Osteocyte (in vitro differentiated cells): Measurements from ENCODE around the gene ITGA11. TPM values are rescaled to one million over a fixed set of nuclear protein-coding genes. Genes with fewer than 3 reads are reported as not detected.

Source experiments
- DNase-seq: peaks from one replicate; pipeline ENCODE4 v3.0.0; 2021; ENCODE audit warnings: mixed read lengths; ENCODE audit not compliant: unreplicated experiment; ENCODE audit errors: extremely low spot score
- H3K27ac Mint-ChIP-seq: one replicate; pipeline ENCODE4 v1.8.0; 2021; ENCODE audit warnings: mild to moderate bottlenecking, mixed read lengths; ENCODE audit not compliant: unreplicated experiment
- H3K27me3 Mint-ChIP-seq: one replicate; pipeline ENCODE4 v1.8.0; 2021; ENCODE audit warnings: mixed read lengths; ENCODE audit not compliant: unreplicated experiment
- H3K36me3 Mint-ChIP-seq: one replicate; pipeline ENCODE4 v1.8.0; 2021; ENCODE audit warnings: mixed read lengths; ENCODE audit not compliant: unreplicated experiment
- H3K4me1 Mint-ChIP-seq: one replicate; pipeline ENCODE4 v1.8.0; 2021; ENCODE audit warnings: mixed read lengths; ENCODE audit not compliant: unreplicated experiment
- H3K4me3 Mint-ChIP-seq: one replicate; pipeline ENCODE4 v1.8.0; 2021; ENCODE audit warnings: mild to moderate bottlenecking, moderate library complexity, mixed read lengths; ENCODE audit not compliant: unreplicated experiment
- H3K9me3 Mint-ChIP-seq: one replicate; pipeline ENCODE4 v1.8.0; 2021; ENCODE audit warnings: mixed read lengths; ENCODE audit not compliant: unreplicated experiment
- CTCF ChIP-seq: fragments of 200-600 bp; sonication (generic); IDR thresholded peaks from 2 replicates; pipeline ENCODE4 v1.5.0; 2021; ENCODE audit warnings: antibody characterized with exemption, mild to moderate bottlenecking, moderate library complexity
- total RNA-seq: library from RNA; stranded (reverse); gene quantifications from 2 replicates; pipeline ENCODE4 v1.2.1, GENCODE V29; 2021

ITGA11 gene
- total RNA-seq, 1 donor from 2014 or later = 1,149 TPM

DNA sequence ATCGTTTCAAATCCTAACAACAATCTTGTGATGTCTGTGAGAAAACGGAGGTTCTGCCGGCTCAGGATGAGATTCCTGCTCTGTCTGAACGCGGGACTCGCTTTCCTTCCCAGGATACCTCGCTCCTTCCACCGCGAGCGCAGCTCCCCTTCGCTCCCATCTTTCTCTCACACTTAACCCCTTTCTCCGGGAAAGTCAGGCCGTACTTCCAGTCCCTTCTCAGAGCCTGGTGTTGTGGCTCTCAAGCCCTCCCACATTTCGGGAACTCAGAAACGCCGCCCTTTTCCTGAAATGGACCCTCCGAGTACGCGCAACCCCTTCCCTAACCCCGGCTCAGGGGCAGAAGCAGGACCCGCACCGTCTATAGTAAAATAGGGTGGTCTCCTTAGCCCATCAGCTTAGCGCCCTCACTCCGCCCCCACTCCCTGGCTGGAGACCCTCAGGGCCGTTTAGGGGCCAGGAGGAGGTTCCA lies 154.8 kb downstream of the ITGA11 start:
- peak overlapping the region; percentile 97 for H3K27ac Mint-ChIP-seq
- H3K4me3 Mint-ChIP-seq = peak overlapping the region; percentile 95
- DNase-seq = no peak
- H3K4me1 Mint-ChIP-seq = peaks cover 57% of the 10 kb centered on the region
- peaks cover 10% of the 10 kb centered on the region for H3K36me3 Mint-ChIP-seq
- H3K9me3 Mint-ChIP-seq = no peaks in the 10 kb centered on the region
- TF ChIP-seq CTCF = no peak
- no peaks in the 10 kb centered on the region for H3K27me3 Mint-ChIP-seq

GRCh38 chr15:68276668-68277067 lies 155.3 kb downstream of the ITGA11 start:
- Mint-ChIP-seq H3K27ac (peak overlapping the region; percentile 97), H3K36me3 (peaks cover 10% of the 10 kb centered on the region), H3K4me1 (peaks cover 57% of the 10 kb centered on the region), H3K4me3 (peak overlapping the region; percentile 95), H3K27me3 (no peaks in the 10 kb centered on the region), H3K9me3 (no peaks in the 10 kb centered on the region)
- DNase-seq = no peak
- no peak for TF ChIP-seq CTCF

- H3K27ac Mint-ChIP-seq = peak overlapping the region; percentile 66
- H3K9me3 Mint-ChIP-seq = no peaks in the 10 kb centered on the region
- peaks cover 53% of the 10 kb centered on the region for H3K4me1 Mint-ChIP-seq
- DNase-seq = no peak
- H3K36me3 Mint-ChIP-seq = peaks cover 7% of the 10 kb centered on the region
- no peak for TF ChIP-seq CTCF
- H3K27me3 Mint-ChIP-seq = no peaks in the 10 kb centered on the region
- H3K4me3 Mint-ChIP-seq = no peak overlapping the region
Measured at GRCh38 chr15:68275165-68275746, 156.7 kb downstream of the ITGA11 start.

- Mint-ChIP-seq H3K4me3 (no peak overlapping the region), H3K27ac (no peak overlapping the region), H3K9me3 (no peaks in the 10 kb centered on the region), H3K4me1 (peaks cover 47% of the 10 kb centered on the region), H3K27me3 (no peaks in the 10 kb centered on the region), H3K36me3 (no peaks in the 10 kb centered on the region)
- no peak for TF ChIP-seq CTCF
- DNase-seq = no peak
Measured at GRCh38 chr15:68274201-68274848, 157.6 kb downstream of the ITGA11 start.

- Mint-ChIP-seq H3K36me3 (no peaks in the 10 kb centered on the region), H3K9me3 (no peaks in the 10 kb centered on the region), H3K27ac (peak overlapping the region; percentile 95), H3K4me1 (peaks cover 56% of the 10 kb centered on the region), H3K4me3 (no peak overlapping the region), H3K27me3 (no peaks in the 10 kb centered on the region)
- no peak for TF ChIP-seq CTCF
- DNase-seq = no peak
Measured at GRCh38 chr15:68272721-68273271, 159.2 kb downstream of the ITGA11 start.
